Epithelial cell of esophagus (primary cell): ENCODE results near the gene PFDN5.

Experiments used
- DNase-seq: peaks from one replicate; pipeline ENCODE4 v3.0.0; 2010; ENCODE audit warnings: low read depth
- H3K4me3 ChIP-seq: 2 replicates; pipeline ENCODE4 v1.5.1; 2011; ENCODE audit warnings: mild to moderate bottlenecking, low read length, control low read depth
- CTCF ChIP-seq: IDR thresholded peaks from 2 replicates; pipeline ENCODE4 v1.5.1; 2011; ENCODE audit warnings: low read depth, mild to moderate bottlenecking, low read length, control low read depth, inconsistent platforms; ENCODE audit not compliant: insufficient read depth; ENCODE audit errors: missing control alignments

Gene PFDN5

GRCh38 chr12:53320352-53321195 is 25.2 kb downstream of the PFDN5 start:
- no peak for DNase-seq
- no peak for TF ChIP-seq CTCF
- H3K4me3 ChIP-seq: peak overlapping the region; percentile 92

- peak overlapping the region; percentile 49 for H3K4me3 ChIP-seq
- TF ChIP-seq CTCF: no peak
- DNase-seq: no peak
Measured at GRCh38 chr12:53324113-53324778, 28.9 kb downstream of the PFDN5 start.

- TF ChIP-seq CTCF: peak; percentile 66
- DNase-seq: peak; percentile 89
- peak overlapping the region; percentile 49 for H3K4me3 ChIP-seq
Measured at GRCh38 chr12:53324779-53325510, 29.6 kb downstream of the PFDN5 start.

GRCh38 chr12:53325511-53326061 is 30.2 kb downstream of the PFDN5 start:
- no peak for DNase-seq
- H3K4me3 ChIP-seq: peak overlapping the region; percentile 49

GRCh38 chr12:53326460-53327185 is 31.3 kb downstream of the PFDN5 start:
- no peak for DNase-seq
- no peak overlapping the region for H3K4me3 ChIP-seq
- TF ChIP-seq CTCF: no peak

More at GRCh38 chr12:53325511-53326061, 30.2 kb downstream of the PFDN5 start:
- TF ChIP-seq CTCF: no peak

- peak; percentile 19 for TF ChIP-seq CTCF
- H3K4me3 ChIP-seq: no peak overlapping the region
- DNase-seq: no peak
Measured at GRCh38 chr12:53327435-53328042, 32.2 kb downstream of the PFDN5 start.
